WTC11 (cell line): Measurements from ENCODE around the gene RGS5. TPM values are rescaled to one million over a fixed set of nuclear protein-coding genes. Genes with fewer than 3 reads are reported as not detected.

ENCODE experiments used
- ATAC-seq: fragments of 200-7000 bp; cut with Tn5 transposase; 2 replicates; pipeline ENCODE4 v1.10.0; 2021; ENCODE audit warnings: mild to moderate bottlenecking, moderate library complexity
- CTCF ChIA-PET: fragments of 300-600 bp; sonication (Branson Sonifier 250); formaldehyde crosslinking; loops from one replicate; lab custom pipeline; 2021; ENCODE audit warnings: antibody characterized with exemption; lab: Charles Lee
- POLR2A ChIA-PET: fragments of 350-600 bp; sonication (Branson Sonifier 250); formaldehyde crosslinking; loops from one replicate; lab custom pipeline; 2021; ENCODE audit warnings: antibody characterized with exemption; lab: Charles Lee
- DNase-seq: peaks from one replicate; pipeline ENCODE4 v3.0.0; 2021; ENCODE audit warnings: low spot score
- H3K27ac Mint-ChIP-seq: 2 replicates; pipeline ENCODE4 v1.8.0; 2021; ENCODE audit warnings: mixed read lengths
- H3K27me3 Mint-ChIP-seq: 2 replicates; pipeline ENCODE4 v1.8.0; 2021; ENCODE audit warnings: low read depth, mild to moderate bottlenecking, moderate library complexity, mixed read lengths
- H3K36me3 Mint-ChIP-seq: 2 replicates; pipeline ENCODE4 v1.8.0; 2021; ENCODE audit warnings: mixed read lengths
- H3K4me1 Mint-ChIP-seq: 2 replicates; pipeline ENCODE4 v1.8.0; 2022; ENCODE audit warnings: mixed read lengths
- H3K4me3 Mint-ChIP-seq: 2 replicates; pipeline ENCODE4 v1.8.0; 2021; ENCODE audit warnings: mild to moderate bottlenecking, moderate library complexity, mixed read lengths
- H3K9me3 Mint-ChIP-seq: 2 replicates; pipeline ENCODE4 v1.8.0; 2021; ENCODE audit warnings: mixed read lengths
- ATF1 ChIP-seq: sonication (generic); formaldehyde crosslinking; IDR thresholded peaks from 2 replicates; pipeline ENCODE4 v1.8.1; 2023; ENCODE audit warnings: mild to moderate bottlenecking, moderate library complexity, missing genetic modification reagents
- CREB1 ChIP-seq: sonication (generic); formaldehyde crosslinking; IDR thresholded peaks from 2 replicates; pipeline ENCODE4 v1.8.0; 2023; ENCODE audit warnings: mild to moderate bottlenecking, missing genetic modification reagents
- HMGA2 ChIP-seq: fragments of 250-450 bp; sonication (Bioruptor Pico); IDR thresholded peaks from 2 replicates; pipeline ENCODE4 v1.4.0; 2021; ENCODE audit warnings: mild to moderate bottlenecking, moderate library complexity
- NFYB ChIP-seq: sonication (generic); formaldehyde crosslinking; conservative IDR thresholded peaks from 2 replicates; pipeline ENCODE4 v1.8.0; 2022; ENCODE audit warnings: low read depth, missing genetic modification reagents
- OVOL2 ChIP-seq: fragments of 250-450 bp; sonication (Bioruptor Pico); IDR thresholded peaks from 2 replicates; pipeline ENCODE4 v1.9.0; 2021; ENCODE audit warnings: mild to moderate bottlenecking, borderline replicate concordance
- SMAD4 ChIP-seq: sonication (generic); formaldehyde crosslinking; IDR thresholded peaks from 2 replicates; pipeline ENCODE4 v1.8.0; 2022; ENCODE audit warnings: mild to moderate bottlenecking, missing genetic modification reagents
- TCF7 ChIP-seq: sonication (generic); formaldehyde crosslinking; IDR thresholded peaks from 2 replicates; pipeline ENCODE4 v1.8.0; 2022; ENCODE audit warnings: mild to moderate bottlenecking, low read depth, missing genetic modification reagents, moderate library complexity
- ZNF219 ChIP-seq: sonication (generic); formaldehyde crosslinking; IDR thresholded peaks from 2 replicates; pipeline ENCODE4 v1.8.0; 2023; ENCODE audit warnings: missing genetic modification reagents, mild to moderate bottlenecking, borderline replicate concordance
- ZNF263 ChIP-seq: sonication (generic); formaldehyde crosslinking; IDR thresholded peaks from 2 replicates; pipeline ENCODE4 v1.8.1; 2022; ENCODE audit warnings: low read depth, mild to moderate bottlenecking, moderate library complexity, missing genetic modification reagents
- ZNF396 ChIP-seq: fragments of 250-450 bp; sonication (Bioruptor Pico); IDR thresholded peaks from 2 replicates; pipeline ENCODE4 v1.8.0; 2021; ENCODE audit warnings: mild to moderate bottlenecking, moderate library complexity, borderline replicate concordance
- ZNF416 ChIP-seq: fragments of 250-450 bp; sonication (Bioruptor Pico); IDR thresholded peaks from 2 replicates; pipeline ENCODE4 v1.9.0; 2021; ENCODE audit warnings: mild to moderate bottlenecking, inconsistent platforms
- ZNF671 ChIP-seq: fragments of 250-450 bp; sonication (Bioruptor Pico); IDR thresholded peaks from 2 replicates; pipeline ENCODE4 v1.8.0; 2021; ENCODE audit warnings: mild to moderate bottlenecking
- total RNA-seq: library from RNA; stranded (reverse); gene quantifications from 3 replicates; pipeline ENCODE4 v1.2.3, GENCODE V29; 2021
- TF ChIP-seq, protein P1 (sequence below): sonication (generic); formaldehyde crosslinking; IDR thresholded peaks from 2 replicates; pipeline ENCODE4 v1.8.0; 2022; ENCODE audit warnings: mild to moderate bottlenecking, missing genetic modification reagents
- TF ChIP-seq, protein P2 (sequence below): sonication (generic); formaldehyde crosslinking; IDR thresholded peaks from 2 replicates; pipeline ENCODE4 v1.8.0; 2022; ENCODE audit warnings: missing genetic modification reagents
- TF ChIP-seq, protein P3 (sequence below): sonication (generic); formaldehyde crosslinking; IDR thresholded peaks from 2 replicates; pipeline ENCODE4 v1.8.0; 2022; ENCODE audit warnings: mild to moderate bottlenecking, missing genetic modification reagents
- TF ChIP-seq, protein P4 (sequence below): sonication (generic); formaldehyde crosslinking; IDR thresholded peaks from 2 replicates; pipeline ENCODE4 v1.8.0; 2022; ENCODE audit warnings: mild to moderate bottlenecking, missing genetic modification reagents
- TF ChIP-seq, protein P5 (sequence below): sonication (generic); formaldehyde crosslinking; IDR thresholded peaks from 2 replicates; pipeline ENCODE4 v1.8.1; 2022; ENCODE audit warnings: mild to moderate bottlenecking, moderate library complexity, missing genetic modification reagents

The RGS5 gene
- total RNA-seq, 1 experiment from 2014 or later: 23.6 TPM

DNA sequence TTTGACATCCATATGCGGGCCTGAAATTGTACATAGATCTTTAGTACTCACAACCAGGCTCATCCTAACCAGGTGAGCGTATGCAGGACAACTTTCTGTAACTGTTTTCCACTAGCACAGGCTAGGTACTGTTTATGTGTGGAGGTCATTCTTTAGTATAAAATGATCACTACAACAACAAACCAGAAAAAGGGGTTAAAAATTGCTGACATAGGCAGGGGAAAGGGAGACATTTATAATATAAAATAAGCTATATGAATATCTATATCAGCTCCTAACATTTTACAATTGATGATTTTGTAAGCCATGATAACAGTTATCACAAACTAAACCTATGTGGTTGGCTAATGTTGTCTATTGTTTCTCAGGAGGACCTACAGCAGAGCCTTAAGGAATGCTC is 37.6 kb downstream of the RGS5 start (continued):
- TF ChIP-seq ZNF263 (CRISPR knock-in tag) (no peak), TCF7 (no peak), ZNF219 (CRISPR knock-in tag) (no peak), ZNF416 (no peak)
- TF ChIP-seq, protein P1, sequence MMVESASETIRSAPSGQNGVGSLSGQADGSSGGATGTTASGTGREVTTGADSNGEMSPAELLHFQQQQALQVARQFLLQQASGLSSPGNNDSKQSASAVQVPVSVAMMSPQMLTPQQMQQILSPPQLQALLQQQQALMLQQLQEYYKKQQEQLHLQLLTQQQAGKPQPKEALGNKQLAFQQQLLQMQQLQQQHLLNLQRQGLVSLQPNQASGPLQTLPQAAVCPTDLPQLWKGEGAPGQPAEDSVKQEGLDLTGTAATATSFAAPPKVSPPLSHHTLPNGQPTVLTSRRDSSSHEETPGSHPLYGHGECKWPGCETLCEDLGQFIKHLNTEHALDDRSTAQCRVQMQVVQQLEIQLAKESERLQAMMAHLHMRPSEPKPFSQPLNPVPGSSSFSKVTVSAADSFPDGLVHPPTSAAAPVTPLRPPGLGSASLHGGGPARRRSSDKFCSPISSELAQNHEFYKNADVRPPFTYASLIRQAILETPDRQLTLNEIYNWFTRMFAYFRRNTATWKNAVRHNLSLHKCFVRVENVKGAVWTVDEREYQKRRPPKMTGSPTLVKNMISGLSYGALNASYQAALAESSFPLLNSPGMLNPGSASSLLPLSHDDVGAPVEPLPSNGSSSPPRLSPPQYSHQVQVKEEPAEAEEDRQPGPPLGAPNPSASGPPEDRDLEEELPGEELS: no peak

DNA sequence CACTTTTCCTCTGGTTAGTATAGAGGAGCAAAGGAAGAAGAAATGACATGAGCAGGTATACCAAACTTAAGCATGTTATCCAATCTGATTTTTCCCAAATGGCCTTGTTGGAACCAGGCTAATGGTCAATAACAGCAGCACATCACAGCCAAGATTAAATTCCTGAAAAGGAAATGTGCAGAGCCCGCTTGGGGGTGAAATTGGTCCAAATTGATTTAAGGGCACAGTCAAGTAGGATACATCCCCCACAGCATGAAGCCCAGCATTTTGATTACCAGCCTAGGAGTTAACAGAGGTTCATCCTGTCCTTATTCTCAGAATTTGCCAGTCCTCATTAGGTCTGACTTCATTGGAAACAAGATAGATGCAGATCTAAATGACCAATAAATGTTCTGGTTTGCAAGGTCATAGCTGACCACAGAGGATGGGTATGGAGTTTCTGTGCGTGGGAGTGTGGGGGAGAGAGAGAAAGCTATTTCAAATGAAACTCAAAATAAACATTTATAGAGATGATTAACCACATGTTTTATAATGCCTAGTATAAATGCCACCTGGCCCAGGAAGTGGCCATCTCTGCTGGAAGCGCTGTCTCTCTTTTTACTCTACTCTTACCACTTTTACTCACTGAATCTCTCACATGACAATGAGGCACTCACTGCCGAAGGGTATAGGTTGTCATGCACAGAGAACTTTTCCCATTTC is 38.7 kb downstream of the RGS5 start:
- ChIA-PET POLR2A (no interaction called here), CTCF (interaction anchor here (0.8 to 1.1 kb wide), 2 partner anchors 11 to 151 kb away, joined by 3 to 4 read pairs; no protein-coding TSS in a partner anchor)
- no peaks in the 10 kb centered on the region for H3K27me3 Mint-ChIP-seq
- H3K27ac Mint-ChIP-seq: no peak overlapping the region
- H3K36me3 Mint-ChIP-seq: peaks cover 11% of the 10 kb centered on the region
- ATAC-seq (no peak), DNase-seq (no peak)
- no peak overlapping the region for H3K4me3 Mint-ChIP-seq
- no peak for TF ChIP-seq TCF7
- TF ChIP-seq, protein P2, sequence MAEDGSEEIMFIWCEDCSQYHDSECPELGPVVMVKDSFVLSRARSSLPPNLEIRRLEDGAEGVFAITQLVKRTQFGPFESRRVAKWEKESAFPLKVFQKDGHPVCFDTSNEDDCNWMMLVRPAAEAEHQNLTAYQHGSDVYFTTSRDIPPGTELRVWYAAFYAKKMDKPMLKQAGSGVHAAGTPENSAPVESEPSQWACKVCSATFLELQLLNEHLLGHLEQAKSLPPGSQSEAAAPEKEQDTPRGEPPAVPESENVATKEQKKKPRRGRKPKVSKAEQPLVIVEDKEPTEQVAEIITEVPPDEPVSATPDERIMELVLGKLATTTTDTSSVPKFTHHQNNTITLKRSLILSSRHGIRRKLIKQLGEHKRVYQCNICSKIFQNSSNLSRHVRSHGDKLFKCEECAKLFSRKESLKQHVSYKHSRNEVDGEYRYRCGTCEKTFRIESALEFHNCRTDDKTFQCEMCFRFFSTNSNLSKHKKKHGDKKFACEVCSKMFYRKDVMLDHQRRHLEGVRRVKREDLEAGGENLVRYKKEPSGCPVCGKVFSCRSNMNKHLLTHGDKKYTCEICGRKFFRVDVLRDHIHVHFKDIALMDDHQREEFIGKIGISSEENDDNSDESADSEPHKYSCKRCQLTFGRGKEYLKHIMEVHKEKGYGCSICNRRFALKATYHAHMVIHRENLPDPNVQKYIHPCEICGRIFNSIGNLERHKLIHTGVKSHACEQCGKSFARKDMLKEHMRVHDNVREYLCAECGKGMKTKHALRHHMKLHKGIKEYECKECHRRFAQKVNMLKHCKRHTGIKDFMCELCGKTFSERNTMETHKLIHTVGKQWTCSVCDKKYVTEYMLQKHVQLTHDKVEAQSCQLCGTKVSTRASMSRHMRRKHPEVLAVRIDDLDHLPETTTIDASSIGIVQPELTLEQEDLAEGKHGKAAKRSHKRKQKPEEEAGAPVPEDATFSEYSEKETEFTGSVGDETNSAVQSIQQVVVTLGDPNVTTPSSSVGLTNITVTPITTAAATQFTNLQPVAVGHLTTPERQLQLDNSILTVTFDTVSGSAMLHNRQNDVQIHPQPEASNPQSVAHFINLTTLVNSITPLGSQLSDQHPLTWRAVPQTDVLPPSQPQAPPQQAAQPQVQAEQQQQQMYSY (CRISPR knock-in tag): no peak
- TF ChIP-seq CREB1 (CRISPR knock-in tag): no peak
- no peak for TF ChIP-seq OVOL2 (CRISPR knock-in tag)
- no peak for TF ChIP-seq HMGA2 (CRISPR knock-in tag)
- TF ChIP-seq, protein P3, sequence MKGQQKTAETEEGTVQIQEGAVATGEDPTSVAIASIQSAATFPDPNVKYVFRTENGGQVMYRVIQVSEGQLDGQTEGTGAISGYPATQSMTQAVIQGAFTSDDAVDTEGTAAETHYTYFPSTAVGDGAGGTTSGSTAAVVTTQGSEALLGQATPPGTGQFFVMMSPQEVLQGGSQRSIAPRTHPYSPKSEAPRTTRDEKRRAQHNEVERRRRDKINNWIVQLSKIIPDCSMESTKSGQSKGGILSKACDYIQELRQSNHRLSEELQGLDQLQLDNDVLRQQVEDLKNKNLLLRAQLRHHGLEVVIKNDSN (CRISPR knock-in tag): no peak
- TF ChIP-seq, protein P4, sequence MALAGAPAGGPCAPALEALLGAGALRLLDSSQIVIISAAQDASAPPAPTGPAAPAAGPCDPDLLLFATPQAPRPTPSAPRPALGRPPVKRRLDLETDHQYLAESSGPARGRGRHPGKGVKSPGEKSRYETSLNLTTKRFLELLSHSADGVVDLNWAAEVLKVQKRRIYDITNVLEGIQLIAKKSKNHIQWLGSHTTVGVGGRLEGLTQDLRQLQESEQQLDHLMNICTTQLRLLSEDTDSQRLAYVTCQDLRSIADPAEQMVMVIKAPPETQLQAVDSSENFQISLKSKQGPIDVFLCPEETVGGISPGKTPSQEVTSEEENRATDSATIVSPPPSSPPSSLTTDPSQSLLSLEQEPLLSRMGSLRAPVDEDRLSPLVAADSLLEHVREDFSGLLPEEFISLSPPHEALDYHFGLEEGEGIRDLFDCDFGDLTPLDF (CRISPR knock-in tag): no peak
- TF ChIP-seq NFYB (CRISPR knock-in tag): no peak
- no peak for TF ChIP-seq ZNF396 (CRISPR knock-in tag)
- TF ChIP-seq ZNF416: no peak
- no peak for TF ChIP-seq ATF1
- TF ChIP-seq SMAD4: no peak
- TF ChIP-seq, protein P5, sequence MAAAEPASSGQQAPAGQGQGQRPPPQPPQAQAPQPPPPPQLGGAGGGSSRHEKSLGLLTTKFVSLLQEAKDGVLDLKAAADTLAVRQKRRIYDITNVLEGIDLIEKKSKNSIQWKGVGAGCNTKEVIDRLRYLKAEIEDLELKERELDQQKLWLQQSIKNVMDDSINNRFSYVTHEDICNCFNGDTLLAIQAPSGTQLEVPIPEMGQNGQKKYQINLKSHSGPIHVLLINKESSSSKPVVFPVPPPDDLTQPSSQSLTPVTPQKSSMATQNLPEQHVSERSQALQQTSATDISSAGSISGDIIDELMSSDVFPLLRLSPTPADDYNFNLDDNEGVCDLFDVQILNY: no peak
- no peak for TF ChIP-seq ZNF671
- H3K9me3 Mint-ChIP-seq: peaks cover 12% of the 10 kb centered on the region
- peaks cover 44% of the 10 kb centered on the region for H3K4me1 Mint-ChIP-seq
